Adrenal gland (tissue), 5 donors: ENCODE data around the gene SLITRK1.

Source experiments
- CTCF ChIP-seq, 6 experiments: fragments of 450-650 bp in 4 of 6; fragments of 200-600 bp in 2 of 6; sonication (generic) in 1 of 6; IDR thresholded peaks; 1 replicate in 5 of 6; 2 replicates in 1 of 6; pipeline versions ENCODE4 v1.5.1 to v1.8.0; 2016 to 2021; ENCODE audit warnings: antibody characterized with exemption in 6 of 6, mild to moderate bottlenecking in 2 of 6, moderate library complexity in 1 of 6
- POLR2A ChIP-seq, 2 donors: fragments of 450-650 bp; IDR thresholded peaks; one replicate each; pipeline ENCODE4 v1.6.1; 2017; ENCODE audit warnings: antibody characterized with exemption in 2 of 2, mild to moderate bottlenecking in 2 of 2, moderate library complexity in 1 of 2
- donor health status: DM: no; HTN: no; CAD: no.

- TF ChIP-seq POLR2A (IDR thresholded peaks at IDR 0.05): no peak
- no peak for TF ChIP-seq CTCF (IDR thresholded peaks at IDR 0.05)
Observed at GRCh38 chr13:83839146-83839545, 43.1 kb downstream of the SLITRK1 start.
